Choroid plexus epithelial cell (primary cell): ENCODE data around the gene MGAT1.

Experiments used
- DNase-seq: peaks from one replicate; pipeline ENCODE4 v3.0.0-alpha.2; 2010; ENCODE audit warnings: low read depth
- H3K4me3 ChIP-seq: 2 replicates; pipeline ENCODE4 v1.5.1; 2011; ENCODE audit warnings: low read depth, mild to moderate bottlenecking, control low read depth, low read length, moderate library complexity
- TF ChIP-seq, protein P1 (sequence below): conservative IDR thresholded peaks from 2 replicates; pipeline ENCODE4 v1.5.1; 2011; ENCODE audit warnings: low read depth, mild to moderate bottlenecking, control low read depth, inconsistent platforms, low read length, moderate library complexity

The MGAT1 gene

DNA sequence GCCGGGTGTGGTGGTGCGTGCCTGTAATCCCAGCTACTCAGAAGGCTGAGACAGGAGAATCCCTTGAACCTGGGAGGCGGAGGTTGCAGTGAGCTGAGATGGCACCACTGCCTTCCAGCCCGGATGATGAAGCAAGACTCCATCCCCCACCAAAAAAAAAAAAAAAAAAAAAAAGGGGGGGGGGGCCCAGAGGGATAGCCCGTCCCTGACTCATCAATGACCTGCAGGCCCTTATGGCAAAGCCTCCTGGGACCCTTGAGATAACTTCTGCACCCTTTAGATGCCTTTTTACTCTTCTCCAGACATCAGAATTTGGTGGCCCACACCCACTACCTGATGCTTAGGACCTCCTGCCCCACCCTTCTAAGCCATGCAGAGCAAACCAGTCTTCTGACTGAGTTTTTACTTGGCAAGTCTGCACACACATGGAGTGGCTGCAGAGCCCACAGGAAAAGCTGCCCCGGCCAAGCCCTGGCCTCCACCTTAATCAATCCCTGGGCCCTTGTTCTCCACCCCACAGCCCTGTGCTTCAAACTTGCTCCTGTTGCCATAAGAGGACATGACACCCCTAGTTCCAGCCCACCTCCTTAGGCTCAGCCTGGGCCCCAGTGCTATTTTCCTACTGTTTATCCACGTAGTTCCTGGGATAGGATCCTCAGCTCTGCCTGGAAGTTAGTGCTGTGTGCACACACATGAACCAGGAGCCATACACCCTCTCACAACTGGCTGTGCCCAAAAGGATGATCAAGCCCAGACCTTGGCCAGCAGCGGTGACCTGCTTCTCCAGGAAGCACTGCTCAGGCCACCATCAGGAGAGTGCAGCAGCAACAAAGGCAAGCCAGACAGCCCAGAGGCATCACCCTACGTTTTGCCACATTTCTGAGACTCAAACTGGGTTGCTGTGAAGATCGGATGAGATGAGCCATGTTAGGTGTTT, 5.1 kb downstream of the MGAT1 start:
- TF ChIP-seq, protein P1, sequence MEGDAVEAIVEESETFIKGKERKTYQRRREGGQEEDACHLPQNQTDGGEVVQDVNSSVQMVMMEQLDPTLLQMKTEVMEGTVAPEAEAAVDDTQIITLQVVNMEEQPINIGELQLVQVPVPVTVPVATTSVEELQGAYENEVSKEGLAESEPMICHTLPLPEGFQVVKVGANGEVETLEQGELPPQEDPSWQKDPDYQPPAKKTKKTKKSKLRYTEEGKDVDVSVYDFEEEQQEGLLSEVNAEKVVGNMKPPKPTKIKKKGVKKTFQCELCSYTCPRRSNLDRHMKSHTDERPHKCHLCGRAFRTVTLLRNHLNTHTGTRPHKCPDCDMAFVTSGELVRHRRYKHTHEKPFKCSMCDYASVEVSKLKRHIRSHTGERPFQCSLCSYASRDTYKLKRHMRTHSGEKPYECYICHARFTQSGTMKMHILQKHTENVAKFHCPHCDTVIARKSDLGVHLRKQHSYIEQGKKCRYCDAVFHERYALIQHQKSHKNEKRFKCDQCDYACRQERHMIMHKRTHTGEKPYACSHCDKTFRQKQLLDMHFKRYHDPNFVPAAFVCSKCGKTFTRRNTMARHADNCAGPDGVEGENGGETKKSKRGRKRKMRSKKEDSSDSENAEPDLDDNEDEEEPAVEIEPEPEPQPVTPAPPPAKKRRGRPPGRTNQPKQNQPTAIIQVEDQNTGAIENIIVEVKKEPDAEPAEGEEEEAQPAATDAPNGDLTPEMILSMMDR, result no peak
- H3K4me3 ChIP-seq, result no peak overlapping the region
- DNase-seq, result no peak

DNA sequence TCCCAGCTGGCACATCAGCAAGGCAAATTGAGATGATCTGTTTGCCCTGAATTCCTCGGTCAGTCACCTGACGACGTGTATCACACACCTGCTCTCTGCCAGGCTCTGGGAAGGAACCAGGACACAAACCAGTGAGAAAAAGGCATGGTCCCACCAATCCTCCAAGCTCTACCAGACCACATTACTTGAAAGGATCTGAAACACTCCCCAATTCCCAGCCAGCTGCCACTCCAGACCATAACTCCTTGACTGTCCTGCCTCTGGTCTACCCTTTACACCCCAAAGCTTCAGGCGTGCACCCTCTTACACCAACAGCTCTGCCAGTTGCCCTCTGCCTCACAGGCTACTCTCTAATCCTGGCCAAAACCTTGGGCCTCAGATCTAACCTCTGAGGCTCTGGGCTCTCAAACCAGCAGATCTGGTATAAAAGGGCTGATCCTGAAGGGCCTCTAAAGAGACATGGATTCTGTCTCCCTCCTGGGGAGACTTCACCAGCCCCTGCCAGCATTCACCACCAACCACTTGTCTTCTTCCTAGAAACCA, 6.8 kb downstream of the MGAT1 start:
- DNase-seq, result no peak
- H3K4me3 ChIP-seq, result no peak overlapping the region
- TF ChIP-seq, protein P1, result no peak

GRCh38 chr5:180792965-180793287, 9.7 kb downstream of the MGAT1 start:
- DNase-seq, result no peak
- TF ChIP-seq, protein P1, result no peak
- H3K4me3 ChIP-seq, result no peak overlapping the region

DNA sequence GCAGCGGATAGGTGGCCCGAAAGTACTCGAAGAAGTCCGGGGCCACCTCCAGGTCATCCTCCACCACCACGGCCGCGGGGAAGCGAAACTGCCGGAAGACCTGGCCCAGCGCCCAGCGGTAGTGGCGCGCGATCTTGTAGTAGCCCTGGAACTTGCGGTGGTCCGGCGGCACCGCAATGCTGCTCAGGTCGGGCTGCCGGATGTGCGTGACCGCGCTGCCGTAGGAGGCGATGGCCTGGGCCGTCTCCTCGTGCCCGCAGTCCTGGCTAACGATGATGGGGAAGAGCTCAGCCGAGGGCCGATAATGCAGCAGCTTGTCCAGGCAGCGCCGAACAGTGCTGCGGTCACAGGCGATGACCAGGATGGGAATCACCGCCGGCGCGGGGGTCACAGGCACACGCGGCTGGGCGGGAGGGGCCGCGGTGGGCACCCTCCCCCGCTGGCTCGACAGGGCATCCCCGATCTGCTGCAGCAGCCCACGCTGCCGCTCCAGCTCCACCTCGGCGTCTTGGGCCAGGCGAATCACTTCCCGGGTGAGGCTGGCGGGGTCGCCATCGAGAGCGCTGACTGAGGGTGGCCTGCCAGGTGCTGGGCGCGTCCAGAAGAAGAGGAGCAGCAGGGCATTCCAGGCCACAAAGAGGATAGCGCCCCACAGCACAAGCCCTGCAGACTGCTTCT, 10.2 kb downstream of the MGAT1 start:
- TF ChIP-seq, protein P1, result no peak

GRCh38 chr5:180791611-180792213, 10.9 kb downstream of the MGAT1 start:
- TF ChIP-seq, protein P1, result no peak
- no peak for DNase-seq
- no peak overlapping the region for H3K4me3 ChIP-seq

More for the DNA sequence above, 10.2 kb downstream of the MGAT1 start:
- no peak overlapping the region for H3K4me3 ChIP-seq
- no peak for DNase-seq

DNA sequence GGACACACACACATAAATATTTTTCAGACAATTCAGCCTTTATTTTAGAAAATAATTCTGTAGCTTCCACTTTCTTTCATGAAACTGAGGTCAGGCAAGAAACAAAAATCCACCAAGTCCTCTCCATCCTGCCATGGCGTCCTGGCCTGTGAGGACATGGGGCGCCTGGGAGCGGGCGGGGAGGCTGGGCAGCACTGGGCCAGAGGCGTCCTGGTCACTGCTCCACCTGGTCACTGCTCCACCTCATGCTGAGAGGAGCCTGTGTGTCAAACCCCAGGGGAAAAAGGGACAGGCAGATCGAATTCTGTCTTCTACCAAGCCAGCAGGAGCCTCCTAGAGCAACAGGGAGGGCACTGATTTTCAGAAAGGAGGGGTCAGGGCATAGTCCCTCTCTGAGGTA, 12.1 kb downstream of the MGAT1 start:
- TF ChIP-seq, protein P1, result no peak
- no peak for DNase-seq
- H3K4me3 ChIP-seq, result no peak overlapping the region
